Subcutaneous abdominal adipose tissue (tissue), 5 donors: ENCODE data around the gene DHCR24.

Experiments
- H3K27ac ChIP-seq: one replicate; pipeline ENCODE4 v1.7.0; 2013; ENCODE audit warnings: low read depth, mild to moderate bottlenecking, inconsistent platforms, low read length, moderate library complexity
- H3K27me3 ChIP-seq, 5 donors: one replicate each; pipeline ENCODE4 v1.7.0; 2013; ENCODE audit warnings: low read length in 5 of 5, inconsistent platforms in 1 of 5; ENCODE audit not compliant: control insufficient read depth in 5 of 5, insufficient read depth in 4 of 5
- H3K36me3 ChIP-seq, 5 donors: one replicate each; pipeline ENCODE4 v1.7.0; 2013; ENCODE audit warnings: low read length in 5 of 5; ENCODE audit not compliant: control insufficient read depth in 5 of 5, insufficient read depth in 5 of 5
- H3K4me1 ChIP-seq, 5 donors: one replicate each; pipeline ENCODE4 v1.7.0; 2013; ENCODE audit warnings: low read length in 5 of 5, mild to moderate bottlenecking in 3 of 5, moderate library complexity in 1 of 5; ENCODE audit not compliant: control insufficient read depth in 5 of 5, insufficient read depth in 5 of 5
- H3K4me3 ChIP-seq, 5 donors: one replicate each; pipeline ENCODE4 v1.7.0; 2013; ENCODE audit warnings: low read length in 5 of 5, low read depth in 1 of 5
- H3K9ac ChIP-seq, 5 donors: one replicate each; pipeline ENCODE4 v1.7.0; 2013; ENCODE audit warnings: low read length in 5 of 5, mild to moderate bottlenecking in 4 of 5, moderate library complexity in 3 of 5
- H3K9me3 ChIP-seq, 5 donors: one replicate each; pipeline ENCODE4 v1.7.0; 2013; ENCODE audit warnings: low read length in 5 of 5; ENCODE audit not compliant: control insufficient read depth in 5 of 5
- donor health status: healthy.
- donor health status: healthy.
- donor health status: healthy.
- donor health status: healthy.
- donor health status: healthy.

DHCR24 gene

GRCh38 chr1:54854381-54855020 is 32.5 kb downstream of the DHCR24 start:
- Histone ChIP-seq H3K9me3 (no peaks in the 10 kb centered on the region), H3K9ac (no peak overlapping the region), H3K27me3 (no peaks in the 10 kb centered on the region), H3K4me3 (no peak overlapping the region), H3K27ac (no peak overlapping the region), H3K4me1 (peaks cover 6 to 46% (median 34%) of the 10 kb centered on the region in 5 donors), H3K36me3 (peaks cover 0 to 30% (median 28%) of the 10 kb centered on the region in 5 donors)

- Histone ChIP-seq H3K9me3 (no peaks in the 10 kb centered on the region), H3K9ac (no peak overlapping the region), H3K4me3 (no peak overlapping the region), H3K4me1 (peaks cover 6 to 46% (median 34%) of the 10 kb centered on the region in 5 donors), H3K36me3 (peaks cover 0 to 33% (median 28%) of the 10 kb centered on the region in 5 donors), H3K27me3 (no peaks in the 10 kb centered on the region), H3K27ac (no peak overlapping the region)
These were observed 33.1 kb downstream of the DHCR24 start for GRCh38 chr1:54853793-54854370.

GRCh38 chr1:54853096-54853792 is 33.8 kb downstream of the DHCR24 start:
- no peak overlapping the region for H3K4me3 ChIP-seq
- H3K4me1 ChIP-seq: peaks cover 6 to 45% (median 34%) of the 10 kb centered on the region in 5 donors
- no peaks in the 10 kb centered on the region for H3K27me3 ChIP-seq
- no peak overlapping the region for H3K27ac ChIP-seq
- H3K9ac ChIP-seq: no peak overlapping the region
- peaks cover 0 to 37% (median 26%) of the 10 kb centered on the region in 5 donors for H3K36me3 ChIP-seq
- H3K9me3 ChIP-seq: no peaks in the 10 kb centered on the region

- H3K4me3 ChIP-seq: no peak overlapping the region
- H3K9me3 ChIP-seq: no peaks in the 10 kb centered on the region
- H3K27ac ChIP-seq: peak overlapping the region; percentile 69
- H3K27me3 ChIP-seq: no peaks in the 10 kb centered on the region
- peaks cover 6 to 34% (median 29%) of the 10 kb centered on the region in 5 donors for H3K4me1 ChIP-seq
- H3K9ac ChIP-seq: no peak overlapping the region
- H3K36me3 ChIP-seq: peaks cover 0 to 41% (median 26%) of the 10 kb centered on the region in 5 donors
These were observed 35.0 kb downstream of the DHCR24 start for GRCh38 chr1:54851936-54852524.

GRCh38 chr1:54851406-54851805 is 35.6 kb downstream of the DHCR24 start:
- Histone ChIP-seq H3K4me1 (peaks cover 2 to 29% (median 24%) of the 10 kb centered on the region in 5 donors), H3K36me3 (peaks cover 0 to 41% (median 26%) of the 10 kb centered on the region in 5 donors), H3K9me3 (no peaks in the 10 kb centered on the region), H3K27me3 (no peaks in the 10 kb centered on the region), H3K9ac (peak overlapping the region in 1 of 5 donors; percentile 26), H3K4me3 (peak overlapping the region in 1 of 5 donors; percentile 2), H3K27ac (peak overlapping the region; percentile 69)

- Histone ChIP-seq H3K27me3 (no peaks in the 10 kb centered on the region), H3K9me3 (no peaks in the 10 kb centered on the region), H3K4me3 (peak overlapping the region in 1 of 5 donors; percentile 17), H3K27ac (peak overlapping the region; percentile 69), H3K36me3 (peaks cover 0 to 41% (median 26%) of the 10 kb centered on the region in 5 donors), H3K9ac (peak overlapping the region in 1 of 5 donors; percentile 29), H3K4me1 (peaks cover 2 to 26% (median 20%) of the 10 kb centered on the region in 5 donors)
These were observed 36.3 kb downstream of the DHCR24 start for GRCh38 chr1:54850737-54851136.

- H3K9me3 ChIP-seq: no peaks in the 10 kb centered on the region
- no peak overlapping the region for H3K9ac ChIP-seq
- H3K27me3 ChIP-seq: no peaks in the 10 kb centered on the region
- H3K27ac ChIP-seq: peak overlapping the region; percentile 38
- peaks cover 2 to 26% (median 20%) of the 10 kb centered on the region in 5 donors for H3K4me1 ChIP-seq
- H3K36me3 ChIP-seq: peaks cover 0 to 41% (median 26%) of the 10 kb centered on the region in 5 donors
- peak overlapping the region in 1 of 5 donors; percentile 17 for H3K4me3 ChIP-seq
These were observed 36.8 kb downstream of the DHCR24 start for GRCh38 chr1:54850069-54850730.

- Histone ChIP-seq H3K27ac (no peak overlapping the region), H3K27me3 (no peaks in the 10 kb centered on the region), H3K4me1 (peaks cover 2 to 22% (median 19%) of the 10 kb centered on the region in 5 donors), H3K4me3 (no peak overlapping the region), H3K9me3 (no peaks in the 10 kb centered on the region), H3K9ac (no peak overlapping the region), H3K36me3 (peaks cover 0 to 41% (median 26%) of the 10 kb centered on the region in 5 donors)
These were observed 37.6 kb downstream of the DHCR24 start for GRCh38 chr1:54849219-54850068.
